ENCODE results near the gene ZFYVE27.

- TF ChIP-seq POLR2A (IDR thresholded peaks at IDR 0.05) (no peak), CTCF (IDR thresholded peaks at IDR 0.05) (no peak)
Measured at GRCh38 chr10:97690133-97690532, 46.8 kb upstream of the ZFYVE27 start.

Measured in esophagus squamous epithelium (tissue), 4 donors.